Activated T-cell treated with anti-CD3 and anti-CD28 coated beads for 48 hours (primary cell): ENCODE results near the gene INSR.
"Not testable (repeated sequence)": the region's sequence is repeated elsewhere in the genome, so short reads cannot be mapped to it uniquely, and the experiment has no call there.

Source experiments
- DNase-seq: peaks from one replicate; pipeline ENCODE4 v3.0.0-alpha.2; 2020; ENCODE audit warnings: low read depth

The INSR gene

GRCh38 chr19:7258041-7258839 is 36.0 kb downstream of the INSR start:
- no peak for DNase-seq

GRCh38 chr19:7257148-7258040 is 36.8 kb downstream of the INSR start:
- no peak for DNase-seq

GRCh38 chr19:7255631-7256030 is 38.6 kb downstream of the INSR start:
- DNase-seq, result no peak

GRCh38 chr19:7255119-7255518 is 39.1 kb downstream of the INSR start:
- no peak for DNase-seq

GRCh38 chr19:7254590-7254989 is 39.6 kb downstream of the INSR start:
- DNase-seq, result no peak

GRCh38 chr19:7252364-7252763 is 41.9 kb downstream of the INSR start:
- no peak for DNase-seq

- no peak for DNase-seq
These were observed 42.7 kb downstream of the INSR start for GRCh38 chr19:7251494-7251893.

GRCh38 chr19:7250951-7251350 is 43.3 kb downstream of the INSR start:
- DNase-seq, result no peak

GRCh38 chr19:7250057-7250596 is 44.1 kb downstream of the INSR start:
- no peak for DNase-seq

- no peak for DNase-seq
These were observed 47.1 kb downstream of the INSR start for GRCh38 chr19:7247155-7247554.

GRCh38 chr19:7246601-7247000 is 47.6 kb downstream of the INSR start:
- DNase-seq, result no peak

GRCh38 chr19:7242601-7243258 is 51.5 kb downstream of the INSR start:
- no peak for DNase-seq

GRCh38 chr19:7238051-7238450 is 56.2 kb downstream of the INSR start:
- no peak for DNase-seq

GRCh38 chr19:7236153-7236552 is 58.1 kb downstream of the INSR start:
- no peak for DNase-seq

- no peak for DNase-seq
These were observed 63.4 kb downstream of the INSR start for GRCh38 chr19:7230826-7231225.

- DNase-seq, result no peak
These were observed 64.5 kb downstream of the INSR start for GRCh38 chr19:7229735-7230134.

- DNase-seq, result no peak
These were observed 65.2 kb downstream of the INSR start for GRCh38 chr19:7228935-7229541.

GRCh38 chr19:7227735-7228134 is 66.5 kb downstream of the INSR start:
- DNase-seq, result no peak

- not testable (repeated sequence) for DNase-seq
These were observed 67.1 kb downstream of the INSR start for GRCh38 chr19:7227149-7227548.

- no peak for DNase-seq
These were observed 67.5 kb downstream of the INSR start for GRCh38 chr19:7226739-7227138.

GRCh38 chr19:7225741-7226140 is 68.5 kb downstream of the INSR start:
- DNase-seq, result no peak

GRCh38 chr19:7224995-7225394 is 69.2 kb downstream of the INSR start:
- no peak for DNase-seq
